Stimulated activated naive CD8-positive, alpha-beta T cell treated with anti-CD3 and anti-CD28 coated beads, Interleukin-15, Interleukin-2, amounts not matched to agents 100 ng/mL and 50 ng/mL, for 24 hours (primary cell): ENCODE results near the gene BACE2.

ENCODE experiments used
- H3K27ac Mint-ChIP-seq: one replicate; pipeline ENCODE4 v1.8.0; 2021; ENCODE audit warnings: mild to moderate bottlenecking, mixed read lengths
- H3K27me3 Mint-ChIP-seq: one replicate; pipeline ENCODE4 v1.8.0; 2021; ENCODE audit warnings: mixed read lengths
- H3K36me3 Mint-ChIP-seq: one replicate; pipeline ENCODE4 v1.8.0; 2021; ENCODE audit warnings: low read depth, mixed read lengths
- H3K4me1 Mint-ChIP-seq: one replicate; pipeline ENCODE4 v1.8.0; 2021; ENCODE audit warnings: low read depth, mixed read lengths
- H3K4me3 Mint-ChIP-seq: one replicate; pipeline ENCODE4 v1.8.0; 2021; ENCODE audit warnings: mild to moderate bottlenecking, mixed read lengths
- H3K9me3 Mint-ChIP-seq: one replicate; pipeline ENCODE4 v1.8.0; 2021; ENCODE audit warnings: mixed read lengths

Gene BACE2

DNA sequence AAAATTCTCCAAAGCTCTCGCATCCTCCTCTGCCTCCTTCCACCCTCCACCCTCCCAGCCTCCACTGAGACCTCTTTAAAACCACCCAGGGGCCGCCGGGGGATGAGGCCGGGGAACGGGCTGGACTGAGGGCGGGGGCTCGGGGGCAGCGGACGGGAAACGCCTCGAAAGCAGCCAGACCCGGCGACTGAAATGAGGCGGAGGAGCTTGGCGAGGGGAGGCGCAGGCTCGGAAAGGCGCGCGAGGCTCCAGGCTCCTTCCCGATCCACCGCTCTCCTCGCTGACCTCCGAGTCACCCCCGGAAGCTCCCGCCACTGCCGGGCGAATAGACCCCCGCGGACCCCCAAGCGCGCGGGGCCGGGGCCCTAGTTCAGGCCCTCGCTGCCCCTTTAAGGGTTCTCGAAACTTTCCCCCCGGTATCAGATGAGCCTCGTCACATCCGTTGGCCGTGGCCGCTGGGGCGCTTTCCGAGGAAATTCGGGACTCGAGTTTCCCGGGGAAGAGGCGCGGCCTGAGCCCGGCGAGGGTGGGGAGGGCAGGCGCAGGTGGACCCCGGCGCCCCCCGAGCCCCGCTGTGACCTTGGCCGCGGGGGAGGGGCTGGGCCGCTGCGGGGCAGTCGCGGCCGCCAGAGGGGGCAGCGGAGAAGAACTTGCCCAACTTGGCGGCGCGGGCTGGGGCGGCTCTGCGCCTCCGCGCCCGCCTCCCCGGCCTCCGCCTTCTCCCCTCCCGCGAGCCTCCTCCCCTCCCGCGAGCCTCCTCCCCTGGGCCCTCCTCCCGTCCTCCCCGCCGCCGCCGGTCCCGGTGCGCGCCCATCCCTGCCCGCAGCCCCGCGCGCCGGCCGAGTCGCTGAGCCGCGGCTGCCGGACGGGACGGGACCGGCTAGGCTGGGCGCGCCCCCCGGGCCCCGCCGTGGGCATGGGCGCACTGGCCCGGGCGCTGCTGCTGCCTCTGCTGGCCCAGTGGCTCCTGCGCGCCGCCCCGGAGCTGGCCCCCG, at the start of gene BACE2:
Gene BACE2, plus strand, starts transcription at position 813 of the 995 bp plus-strand sequence. Its CDS starts 104 bp downstream, at position 917.
- peaks cover 9% of the 10 kb centered on the region for H3K4me1 Mint-ChIP-seq
- no peaks in the 10 kb centered on the region for H3K9me3 Mint-ChIP-seq
- peak within 1 kb of the TSS; percentile 71 for H3K4me3 Mint-ChIP-seq
- no peak within 1 kb of the TSS for H3K27ac Mint-ChIP-seq
- no peaks in the 10 kb centered on the region for H3K36me3 Mint-ChIP-seq
- peaks cover 56% of the 10 kb centered on the region for H3K27me3 Mint-ChIP-seq

DNA sequence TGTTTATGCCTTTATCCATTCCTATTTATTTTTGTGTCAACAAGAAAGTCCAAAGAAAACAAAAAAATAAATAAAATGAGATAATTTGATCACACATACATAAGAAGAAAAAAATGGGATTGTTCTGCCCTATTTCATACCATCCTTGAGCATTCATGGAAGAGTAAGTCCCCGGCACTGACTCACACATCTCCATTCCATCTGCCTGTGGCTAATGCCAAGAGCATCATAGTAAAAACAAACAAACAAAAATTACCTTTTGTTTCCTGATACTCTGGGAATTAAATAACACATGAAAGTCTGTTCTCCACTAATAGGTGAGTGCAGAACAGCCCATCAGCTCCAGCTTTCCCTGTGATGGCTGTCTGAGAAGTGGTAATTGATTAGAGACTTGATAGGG, 48.1 kb upstream of the BACE2 start:
- H3K4me3 Mint-ChIP-seq, result no peak overlapping the region
- no peak overlapping the region for H3K27ac Mint-ChIP-seq
- no peaks in the 10 kb centered on the region for H3K4me1 Mint-ChIP-seq
- no peaks in the 10 kb centered on the region for H3K9me3 Mint-ChIP-seq
- H3K27me3 Mint-ChIP-seq, result peaks cover 5% of the 10 kb centered on the region
- H3K36me3 Mint-ChIP-seq, result no peaks in the 10 kb centered on the region

DNA sequence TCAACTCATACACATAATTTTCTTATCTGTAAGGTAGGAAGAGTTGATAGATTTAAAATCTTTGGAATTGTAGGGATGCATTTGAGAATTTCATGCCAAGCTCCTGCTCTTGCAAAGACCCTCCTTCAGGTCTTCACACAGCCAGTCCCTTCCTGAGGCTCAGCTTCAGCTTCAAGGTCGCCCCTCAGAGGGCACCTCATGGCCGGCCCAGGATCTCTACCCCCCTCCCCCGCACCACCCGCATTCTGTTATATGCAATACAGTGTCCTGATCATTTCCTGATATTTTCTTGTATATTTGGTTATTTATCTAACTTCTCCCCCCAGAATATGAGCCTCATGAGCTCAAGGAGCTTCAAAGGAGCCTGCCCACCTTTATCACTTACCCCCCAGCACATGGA, 47.0 kb upstream of the BACE2 start:
- no peak overlapping the region for H3K27ac Mint-ChIP-seq
- H3K36me3 Mint-ChIP-seq, result no peaks in the 10 kb centered on the region
- no peak overlapping the region for H3K4me3 Mint-ChIP-seq
- H3K27me3 Mint-ChIP-seq, result peaks cover 5% of the 10 kb centered on the region
- no peaks in the 10 kb centered on the region for H3K4me1 Mint-ChIP-seq
- no peaks in the 10 kb centered on the region for H3K9me3 Mint-ChIP-seq

DNA sequence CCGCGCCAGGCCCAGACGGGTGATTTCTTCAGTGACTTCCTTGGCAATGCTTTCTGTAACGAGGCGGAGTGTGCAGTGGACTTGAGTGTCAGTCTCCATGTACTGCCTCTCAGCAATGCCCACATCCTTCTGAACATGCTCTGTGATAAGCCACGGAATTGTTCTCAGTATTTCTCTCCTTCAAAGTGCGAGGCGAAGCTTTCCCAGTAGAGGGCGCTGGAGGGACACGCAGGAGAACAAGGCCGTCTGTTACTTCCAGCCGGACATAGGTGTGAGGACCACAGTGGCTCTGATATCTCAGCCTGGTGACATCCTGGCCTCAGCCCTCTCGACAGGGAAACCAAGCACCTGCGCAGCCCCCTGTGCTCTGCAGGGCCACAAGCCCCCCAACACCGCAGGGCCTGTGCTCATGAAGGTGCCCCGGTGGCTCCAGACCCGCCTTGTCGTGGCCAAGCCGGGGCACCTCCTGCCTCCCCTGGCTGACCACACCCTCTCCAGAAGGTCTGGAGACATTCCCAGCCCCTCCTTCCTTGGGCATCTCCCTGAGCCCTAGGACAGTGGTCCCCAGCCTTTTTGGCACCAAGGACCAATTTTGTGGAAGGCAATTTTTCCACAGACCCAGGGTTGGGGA, 46.1 kb upstream of the BACE2 start:
- H3K27ac Mint-ChIP-seq, result no peak overlapping the region
- H3K36me3 Mint-ChIP-seq, result no peaks in the 10 kb centered on the region
- H3K4me3 Mint-ChIP-seq, result no peak overlapping the region
- no peaks in the 10 kb centered on the region for H3K4me1 Mint-ChIP-seq
- no peaks in the 10 kb centered on the region for H3K9me3 Mint-ChIP-seq
- peaks cover 5% of the 10 kb centered on the region for H3K27me3 Mint-ChIP-seq

DNA sequence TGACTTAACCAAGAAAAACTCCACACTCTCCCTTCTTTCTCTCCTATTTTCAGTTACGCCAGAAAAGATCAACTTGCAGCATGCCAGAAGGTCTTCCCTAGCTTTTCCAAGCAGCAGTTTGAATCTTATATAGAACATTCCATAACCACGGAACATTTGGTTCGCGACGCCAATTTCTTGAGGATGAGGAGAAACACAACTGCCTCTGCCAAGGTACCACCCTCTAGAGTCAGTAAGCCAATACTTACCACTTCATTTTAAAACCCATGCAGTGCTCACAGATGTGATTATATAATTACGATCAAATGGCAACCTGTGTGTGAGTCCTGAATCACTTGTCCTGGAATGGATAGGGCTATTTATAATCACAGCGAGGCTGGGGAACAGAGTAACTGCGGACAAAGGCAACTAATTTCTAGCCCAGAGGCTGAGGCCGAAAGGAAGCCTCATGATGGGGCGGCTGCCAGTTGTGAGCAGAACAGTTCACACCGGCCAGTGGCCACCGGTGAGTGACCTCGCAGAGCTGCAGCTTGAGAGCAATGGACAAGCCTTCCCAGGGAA, 43.2 kb upstream of the BACE2 start:
- Mint-ChIP-seq H3K9me3 (peaks cover 6% of the 10 kb centered on the region), H3K27me3 (peaks cover 15% of the 10 kb centered on the region), H3K36me3 (no peaks in the 10 kb centered on the region), H3K4me3 (no peak overlapping the region), H3K27ac (no peak overlapping the region), H3K4me1 (no peaks in the 10 kb centered on the region)

DNA sequence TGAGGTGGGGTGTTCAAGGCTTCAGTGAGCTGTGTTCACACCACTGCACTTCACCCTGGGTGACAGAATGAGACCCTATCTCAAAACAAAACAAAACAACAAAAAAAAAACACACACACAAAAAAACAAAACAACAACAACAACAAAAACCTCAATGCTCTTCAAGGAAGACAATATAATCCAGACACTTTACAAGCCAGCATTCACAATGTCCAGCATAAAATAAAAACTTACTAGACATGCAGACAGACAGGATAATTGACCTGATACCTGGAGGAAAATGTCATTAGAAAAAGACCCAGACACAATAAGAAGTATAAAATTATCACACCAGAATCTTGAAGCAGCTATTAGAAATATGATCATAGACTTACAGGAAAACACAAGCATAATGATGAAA, 39.0 kb upstream of the BACE2 start:
- H3K27ac Mint-ChIP-seq, result no peak overlapping the region
- H3K27me3 Mint-ChIP-seq, result peaks cover 16% of the 10 kb centered on the region
- no peaks in the 10 kb centered on the region for H3K36me3 Mint-ChIP-seq
- H3K9me3 Mint-ChIP-seq, result peaks cover 6% of the 10 kb centered on the region
- H3K4me3 Mint-ChIP-seq, result no peak overlapping the region
- H3K4me1 Mint-ChIP-seq, result no peaks in the 10 kb centered on the region

DNA sequence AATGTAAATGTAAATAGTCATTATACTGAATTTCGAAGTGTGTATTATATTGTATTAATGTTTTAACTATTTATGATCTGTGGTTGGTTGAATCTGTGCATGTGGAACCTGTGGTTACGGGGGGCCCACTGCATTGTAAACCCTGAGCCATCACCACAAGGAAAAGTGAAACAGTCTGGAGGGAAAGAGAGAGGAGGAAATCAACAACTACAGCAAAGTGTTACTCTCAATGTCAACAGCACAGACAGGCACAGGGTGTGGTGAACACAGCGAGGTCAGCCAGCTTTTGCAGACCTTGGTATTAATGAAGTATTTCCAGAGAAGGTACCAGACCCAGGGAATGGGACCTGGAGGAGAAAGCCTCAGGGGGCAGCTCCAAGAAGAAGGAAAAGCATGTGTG, 37.1 kb upstream of the BACE2 start:
- Mint-ChIP-seq H3K4me3 (no peak overlapping the region), H3K27ac (no peak overlapping the region), H3K4me1 (no peaks in the 10 kb centered on the region)

DNA sequence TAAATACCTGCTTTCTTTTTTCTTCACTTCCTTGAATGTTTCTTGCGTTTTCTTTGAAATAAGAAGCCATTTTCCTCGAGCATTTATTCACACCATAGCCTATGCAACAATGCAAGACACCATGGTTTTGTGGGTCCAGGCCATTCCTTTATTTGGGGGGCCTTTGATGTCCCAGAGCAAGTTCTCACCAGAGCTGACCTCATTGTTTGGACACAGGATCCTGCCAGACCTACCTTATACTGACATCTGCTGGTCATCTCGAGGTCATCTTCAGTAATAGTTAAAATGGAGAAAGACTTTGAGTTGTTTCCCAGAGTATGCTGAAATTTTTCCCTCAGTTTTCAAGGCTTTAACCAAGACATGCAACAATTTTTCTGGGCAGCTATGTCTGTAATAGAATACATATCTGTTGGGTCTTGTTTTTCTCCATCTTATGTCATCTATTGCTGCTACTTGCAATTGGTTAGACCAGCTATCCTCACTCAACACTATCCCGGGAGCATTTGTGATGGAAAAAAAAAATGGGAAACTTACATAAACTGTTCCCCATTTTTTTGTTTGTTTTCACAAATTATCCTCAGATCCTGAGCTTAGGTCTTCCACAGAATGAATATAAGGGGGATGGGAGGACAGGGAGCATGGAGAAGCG, 34.0 kb upstream of the BACE2 start:
- Mint-ChIP-seq H3K4me3 (no peak overlapping the region), H3K9me3 (peaks cover 5% of the 10 kb centered on the region), H3K36me3 (no peaks in the 10 kb centered on the region), H3K27me3 (peaks cover 17% of the 10 kb centered on the region), H3K27ac (no peak overlapping the region), H3K4me1 (no peaks in the 10 kb centered on the region)

More for the DNA sequence above, 37.1 kb upstream of the BACE2 start:
- no peaks in the 10 kb centered on the region for H3K36me3 Mint-ChIP-seq
- H3K27me3 Mint-ChIP-seq, result peaks cover 16% of the 10 kb centered on the region
- H3K9me3 Mint-ChIP-seq, result peaks cover 6% of the 10 kb centered on the region

DNA sequence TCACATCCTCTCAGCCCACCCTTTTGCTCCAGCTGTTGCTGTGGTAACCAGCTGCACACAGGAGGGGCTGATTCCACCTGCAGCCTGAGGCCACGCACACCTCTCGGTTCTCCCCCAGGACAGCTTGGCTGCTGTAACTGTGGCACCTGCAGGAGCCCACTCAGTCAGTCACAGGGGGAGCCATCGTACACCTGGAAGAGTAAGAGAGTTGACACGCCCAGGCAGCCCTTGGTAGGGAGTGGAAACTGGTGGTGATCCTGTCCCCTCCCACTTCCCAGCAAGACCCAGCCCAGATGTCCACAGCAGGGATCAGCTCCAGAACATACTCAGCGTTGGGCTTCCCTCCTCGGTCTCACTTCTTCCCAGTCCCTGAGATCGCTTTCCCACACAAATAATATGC, 32.2 kb upstream of the BACE2 start:
- no peaks in the 10 kb centered on the region for H3K36me3 Mint-ChIP-seq
- no peak overlapping the region for H3K27ac Mint-ChIP-seq
- H3K9me3 Mint-ChIP-seq, result no peaks in the 10 kb centered on the region
- peaks cover 4% of the 10 kb centered on the region for H3K27me3 Mint-ChIP-seq
- no peak overlapping the region for H3K4me3 Mint-ChIP-seq
- H3K4me1 Mint-ChIP-seq, result no peaks in the 10 kb centered on the region

DNA sequence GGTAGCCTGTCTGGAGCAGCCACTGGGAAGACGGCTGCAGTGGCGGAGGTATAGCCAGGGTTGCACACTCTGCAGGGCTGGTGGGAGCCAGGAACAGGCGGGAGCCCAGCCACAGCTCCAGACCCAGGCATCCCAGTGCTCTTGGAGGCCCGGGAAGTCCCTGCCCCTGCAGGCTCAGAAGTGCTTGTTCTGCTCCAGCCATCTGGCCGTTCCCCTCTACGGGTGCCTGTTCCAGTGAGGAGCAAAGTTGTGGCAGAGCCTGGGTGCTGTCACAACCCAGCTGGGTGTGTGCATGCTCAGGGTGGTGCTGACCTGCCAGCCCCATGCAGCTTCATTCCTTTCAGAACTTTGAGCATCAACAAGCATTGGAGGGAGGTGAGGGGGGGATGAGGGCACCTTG, 31.7 kb upstream of the BACE2 start:
- Mint-ChIP-seq H3K4me1 (no peaks in the 10 kb centered on the region), H3K4me3 (no peak overlapping the region), H3K27me3 (peaks cover 4% of the 10 kb centered on the region), H3K36me3 (no peaks in the 10 kb centered on the region), H3K9me3 (no peaks in the 10 kb centered on the region), H3K27ac (no peak overlapping the region)

DNA sequence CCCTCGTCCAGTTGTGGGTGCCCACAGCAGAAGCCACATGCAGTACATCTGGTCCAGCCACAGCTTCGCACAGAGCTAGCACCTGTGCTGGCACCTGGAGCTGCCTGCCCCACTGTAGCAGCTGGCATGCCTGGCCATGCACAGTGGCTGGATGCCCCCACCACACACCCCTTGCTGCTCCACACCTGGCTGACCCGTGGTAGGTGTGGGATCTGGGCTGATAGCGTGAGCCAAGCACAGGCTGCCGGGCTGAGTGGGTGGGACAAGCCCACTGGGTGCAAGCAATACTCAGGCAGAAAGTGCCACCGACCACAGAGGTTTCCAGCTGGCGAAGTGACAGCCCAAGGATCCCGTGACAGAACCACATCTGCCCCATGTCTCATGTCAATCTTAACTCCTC, 30.6 kb upstream of the BACE2 start:
- Mint-ChIP-seq H3K4me1 (no peaks in the 10 kb centered on the region), H3K27ac (no peak overlapping the region), H3K27me3 (peaks cover 4% of the 10 kb centered on the region), H3K4me3 (no peak overlapping the region), H3K9me3 (no peaks in the 10 kb centered on the region), H3K36me3 (no peaks in the 10 kb centered on the region)

DNA sequence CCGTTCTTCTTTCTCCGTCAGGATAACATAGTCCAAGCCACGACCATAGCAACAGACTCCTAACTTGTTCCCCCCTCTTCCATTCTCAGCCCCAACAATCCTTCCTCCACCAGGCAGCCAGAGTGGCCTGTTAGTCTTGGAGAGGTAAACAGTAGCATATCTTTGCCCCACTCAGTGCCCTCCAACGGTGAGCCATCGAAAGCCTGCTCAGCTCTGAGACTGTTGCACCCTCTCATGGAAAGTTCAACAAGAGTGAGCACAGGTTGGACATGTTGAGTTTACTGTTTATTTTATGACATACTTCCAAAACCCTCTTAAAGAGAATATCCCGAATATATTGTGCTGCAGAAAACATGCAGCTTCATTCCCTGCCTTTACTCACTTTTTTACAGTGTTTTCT, 30.1 kb upstream of the BACE2 start:
- H3K4me3 Mint-ChIP-seq, result no peak overlapping the region
- H3K27me3 Mint-ChIP-seq, result peaks cover 4% of the 10 kb centered on the region
- H3K27ac Mint-ChIP-seq, result no peak overlapping the region
- H3K36me3 Mint-ChIP-seq, result no peaks in the 10 kb centered on the region
- no peaks in the 10 kb centered on the region for H3K9me3 Mint-ChIP-seq
- no peaks in the 10 kb centered on the region for H3K4me1 Mint-ChIP-seq

DNA sequence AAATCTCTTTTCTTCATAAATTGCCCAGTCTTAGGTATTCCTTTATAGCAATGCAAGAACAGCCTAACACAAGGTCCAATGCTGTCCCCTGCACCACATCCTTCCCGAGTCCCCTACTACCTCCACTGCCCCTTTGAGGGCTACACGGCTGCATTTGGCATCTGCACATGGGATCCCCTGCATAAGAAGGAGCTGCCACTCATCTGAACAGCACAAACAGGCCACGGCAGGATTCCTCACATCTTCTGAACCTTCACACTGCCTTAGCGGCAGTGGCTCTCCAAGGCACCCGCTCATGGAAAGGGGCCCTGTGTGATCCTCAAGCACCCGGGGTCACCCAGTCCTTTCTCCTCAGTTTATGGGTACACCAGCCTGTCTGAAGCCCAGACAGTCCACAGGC, 29.2 kb upstream of the BACE2 start:
- H3K27me3 Mint-ChIP-seq, result peaks cover 7% of the 10 kb centered on the region
- no peaks in the 10 kb centered on the region for H3K4me1 Mint-ChIP-seq
- H3K36me3 Mint-ChIP-seq, result no peaks in the 10 kb centered on the region
- H3K27ac Mint-ChIP-seq, result no peak overlapping the region
- no peaks in the 10 kb centered on the region for H3K9me3 Mint-ChIP-seq
- H3K4me3 Mint-ChIP-seq, result no peak overlapping the region

DNA sequence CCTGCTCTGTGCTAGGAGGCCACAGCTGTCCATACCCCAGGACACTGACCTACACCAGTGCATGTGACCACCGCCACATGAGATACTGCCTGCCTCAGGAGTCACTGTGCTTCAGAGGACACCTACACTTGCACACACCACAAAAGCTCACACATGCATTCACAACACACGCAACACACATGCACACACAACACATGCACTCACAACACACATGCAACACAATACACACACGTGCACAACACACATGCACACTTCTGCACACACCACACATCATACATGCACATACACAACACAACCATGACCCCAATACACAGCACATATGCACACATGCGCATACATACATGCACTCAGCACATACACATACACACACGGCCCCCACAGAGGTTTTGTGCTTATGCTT, 28.7 kb upstream of the BACE2 start:
- Mint-ChIP-seq H3K4me1 (no peaks in the 10 kb centered on the region), H3K36me3 (no peaks in the 10 kb centered on the region), H3K9me3 (no peaks in the 10 kb centered on the region), H3K4me3 (no peak overlapping the region), H3K27ac (no peak overlapping the region), H3K27me3 (peaks cover 7% of the 10 kb centered on the region)

DNA sequence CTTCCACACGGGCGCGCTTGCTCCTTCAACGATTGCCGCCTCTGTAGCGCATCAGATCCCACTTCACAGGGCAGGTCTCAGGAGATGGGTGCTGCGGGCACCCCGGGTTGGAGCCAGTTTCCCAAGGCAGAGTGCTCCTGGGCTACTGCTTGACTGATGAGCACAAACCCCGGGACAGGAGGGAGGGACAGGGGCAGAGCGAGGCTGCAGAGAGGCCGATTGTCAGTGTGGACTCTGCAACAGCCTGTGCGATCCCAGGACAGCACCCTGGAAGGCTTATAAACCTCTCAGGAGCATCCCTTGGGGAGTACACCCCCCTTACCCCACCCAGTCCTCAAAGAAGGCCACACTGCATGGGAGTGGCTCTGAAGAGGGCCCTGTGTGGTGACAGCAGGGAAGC, 28.0 kb upstream of the BACE2 start:
- Mint-ChIP-seq H3K36me3 (no peaks in the 10 kb centered on the region), H3K27me3 (peaks cover 7% of the 10 kb centered on the region), H3K4me3 (no peak overlapping the region), H3K27ac (no peak overlapping the region), H3K9me3 (no peaks in the 10 kb centered on the region), H3K4me1 (no peaks in the 10 kb centered on the region)
